Measurements from ENCODE around the gene SNORC.
"Not testable (repeated sequence)": the region's sequence is repeated elsewhere in the genome, so short reads cannot be mapped to it uniquely, and the experiment has no call there.

Gene SNORC

DNA sequence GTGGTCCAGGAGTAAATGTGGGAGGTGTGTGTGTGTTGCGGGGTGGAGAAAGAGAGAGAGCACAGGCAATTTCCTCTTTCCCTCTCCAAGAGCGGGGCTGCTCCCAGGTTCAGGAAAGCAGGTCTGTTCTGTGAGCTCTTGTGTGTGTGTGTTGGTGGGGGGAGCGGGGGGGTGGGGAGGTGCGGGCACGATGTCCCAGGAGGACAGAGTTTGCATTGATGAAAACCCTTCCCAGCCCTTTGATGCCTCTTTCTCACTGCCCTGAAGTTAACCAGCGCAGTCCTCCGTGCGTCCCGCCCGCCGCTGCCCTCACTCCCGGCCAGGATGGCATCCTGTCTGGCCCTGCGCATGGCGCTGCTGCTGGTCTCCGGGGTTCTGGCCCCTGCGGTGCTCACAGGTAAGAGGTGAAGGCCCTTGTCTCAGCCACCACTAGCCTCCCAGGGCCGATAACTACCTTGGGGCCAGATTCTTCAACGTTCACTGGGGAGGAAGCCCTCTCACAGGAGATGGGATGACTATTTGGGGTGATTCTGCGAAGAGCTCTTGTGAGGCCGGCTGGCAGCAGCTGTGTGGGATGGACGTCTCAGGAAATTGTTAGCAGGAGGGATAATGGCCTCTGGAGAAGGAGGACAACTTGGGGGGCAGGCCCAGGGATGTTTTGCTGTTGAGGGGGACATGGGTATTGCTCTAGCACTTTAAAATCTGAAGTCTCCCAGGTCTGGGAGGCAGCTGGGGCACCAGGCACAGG is at the start of gene SNORC:
Gene SNORC, plus strand, starts transcription at position 247 of the 748 bp plus-strand sequence. Its CDS starts 78 bp downstream, at position 325.
- DNase-seq: no peak

DNA sequence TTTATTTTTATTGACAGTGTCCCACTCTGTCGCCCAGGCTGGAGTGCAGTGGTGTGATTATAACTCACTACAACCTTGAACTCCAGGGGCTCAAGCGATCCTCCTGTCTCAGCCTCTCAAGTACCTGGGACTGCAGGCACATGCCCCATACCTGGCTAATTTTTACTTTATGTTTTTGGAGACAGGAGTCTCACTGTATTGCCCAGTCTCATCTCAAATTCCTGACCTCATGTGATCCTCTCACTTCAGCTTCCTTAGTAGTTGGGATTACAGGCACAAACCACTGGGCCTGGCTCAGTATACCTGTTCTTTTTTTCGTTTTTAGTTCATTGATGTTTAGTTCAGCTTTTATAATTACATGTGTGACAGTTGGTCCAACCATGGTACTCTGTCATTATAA is 40.1 kb upstream of the SNORC start:
- no peak for DNase-seq

DNA sequence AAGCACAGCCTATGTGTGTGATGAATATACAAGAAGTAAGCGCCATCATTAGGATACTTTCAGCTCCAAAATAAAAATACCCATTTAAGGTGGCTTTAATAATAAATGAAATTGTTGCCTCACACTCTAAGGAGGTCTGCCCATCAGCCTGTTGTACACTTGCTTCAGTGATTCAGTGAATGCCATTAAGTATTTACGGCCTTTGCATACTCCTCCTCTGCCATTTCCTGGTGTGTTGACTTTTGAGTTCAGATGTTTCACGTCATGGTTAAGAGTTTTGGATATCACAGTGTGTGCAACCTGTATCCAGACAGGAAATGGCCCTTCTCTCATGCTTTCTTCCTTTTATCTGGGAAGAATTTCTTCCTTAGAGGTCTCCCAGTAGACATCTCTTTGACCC is 38.6 kb upstream of the SNORC start:
- DNase-seq: no peak

DNA sequence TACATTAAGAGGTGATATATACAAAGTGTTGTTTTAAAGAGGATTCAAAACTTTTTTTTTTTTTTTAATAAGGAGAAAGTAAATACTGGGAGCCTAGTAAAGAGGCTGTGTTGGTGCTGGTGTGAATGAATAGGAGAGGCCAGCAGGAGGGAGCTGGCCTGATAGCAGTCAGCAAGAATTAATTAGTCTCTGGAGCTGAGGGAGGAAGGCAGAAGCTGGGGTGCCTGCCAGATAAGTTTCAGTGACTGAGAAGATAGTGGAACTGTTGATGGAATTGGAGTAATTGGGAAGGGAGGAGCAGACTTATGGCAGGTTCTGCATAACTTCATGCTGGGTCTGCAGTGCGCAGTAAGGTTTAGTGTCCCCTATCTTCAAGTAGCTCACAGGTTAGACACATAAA is 36.2 kb upstream of the SNORC start:
- DNase-seq: no peak

DNA sequence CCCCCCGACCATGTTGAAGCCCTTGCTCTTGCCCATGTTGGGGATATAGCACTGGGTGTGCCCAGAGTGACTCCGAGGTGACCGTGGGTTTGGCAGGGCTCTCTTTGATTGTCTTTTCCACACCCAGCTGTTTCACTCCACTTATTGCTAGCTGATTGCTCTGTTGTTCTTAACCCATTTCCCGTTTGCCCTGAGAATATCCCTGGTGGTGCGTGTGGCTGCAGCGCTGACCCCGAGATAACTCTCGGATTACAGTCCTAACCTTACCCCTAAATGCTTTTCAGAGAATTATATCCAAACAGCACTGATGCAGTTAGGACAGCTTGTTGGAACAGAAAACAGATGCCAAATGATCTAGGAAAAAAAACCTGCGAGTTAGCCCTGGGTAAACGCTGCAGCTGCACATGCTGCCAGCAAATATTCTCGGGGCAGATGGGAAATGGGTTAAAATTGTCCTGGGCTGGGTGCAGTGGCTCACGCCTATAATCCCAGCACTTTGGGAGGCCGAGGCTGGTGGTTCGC is 34.3 kb upstream of the SNORC start:
- DNase-seq: no peak

DNA sequence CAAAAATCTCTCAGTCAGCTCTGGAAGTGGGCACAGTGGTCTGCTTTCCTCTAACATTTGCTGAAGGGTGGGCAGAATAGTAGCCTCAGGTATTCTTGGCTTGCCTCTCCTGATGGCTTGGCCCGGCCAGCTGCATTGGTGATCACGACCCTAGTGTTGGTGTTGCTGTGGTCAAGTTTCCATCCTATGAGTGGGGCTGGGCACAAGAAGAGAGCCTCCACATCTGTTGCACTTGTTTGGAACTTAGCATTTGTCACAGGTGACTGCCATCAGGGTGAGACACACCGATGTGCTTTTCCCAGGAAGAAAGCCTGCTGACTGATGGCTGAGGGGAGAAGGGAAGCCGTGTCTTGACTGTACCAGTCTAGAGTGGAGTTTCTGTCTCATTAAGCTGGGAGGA is 33.1 kb upstream of the SNORC start:
- DNase-seq: no peak

DNA sequence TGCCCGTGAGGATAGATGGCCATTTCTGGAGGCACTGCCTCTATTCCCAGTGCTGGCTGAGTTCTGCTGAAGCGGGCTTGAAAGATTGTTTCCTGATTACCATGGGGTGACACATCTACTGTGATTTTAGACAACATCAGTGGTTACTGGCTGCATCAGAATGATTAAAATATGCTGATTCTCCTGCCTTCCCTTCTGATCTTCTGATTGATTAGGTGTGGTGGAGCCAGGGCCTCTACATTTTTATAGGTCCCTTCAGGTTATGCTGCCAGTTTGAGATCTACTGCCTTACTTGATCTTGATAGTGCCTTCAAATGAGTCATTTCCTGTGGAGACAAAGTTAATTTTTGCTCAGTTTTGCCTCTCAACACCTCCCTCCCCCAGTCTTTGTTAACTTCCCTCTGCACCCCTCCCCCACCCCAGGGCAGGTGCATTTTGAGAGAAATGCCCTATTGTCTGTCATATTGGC is 31.6 kb upstream of the SNORC start:
- DNase-seq: no peak

DNA sequence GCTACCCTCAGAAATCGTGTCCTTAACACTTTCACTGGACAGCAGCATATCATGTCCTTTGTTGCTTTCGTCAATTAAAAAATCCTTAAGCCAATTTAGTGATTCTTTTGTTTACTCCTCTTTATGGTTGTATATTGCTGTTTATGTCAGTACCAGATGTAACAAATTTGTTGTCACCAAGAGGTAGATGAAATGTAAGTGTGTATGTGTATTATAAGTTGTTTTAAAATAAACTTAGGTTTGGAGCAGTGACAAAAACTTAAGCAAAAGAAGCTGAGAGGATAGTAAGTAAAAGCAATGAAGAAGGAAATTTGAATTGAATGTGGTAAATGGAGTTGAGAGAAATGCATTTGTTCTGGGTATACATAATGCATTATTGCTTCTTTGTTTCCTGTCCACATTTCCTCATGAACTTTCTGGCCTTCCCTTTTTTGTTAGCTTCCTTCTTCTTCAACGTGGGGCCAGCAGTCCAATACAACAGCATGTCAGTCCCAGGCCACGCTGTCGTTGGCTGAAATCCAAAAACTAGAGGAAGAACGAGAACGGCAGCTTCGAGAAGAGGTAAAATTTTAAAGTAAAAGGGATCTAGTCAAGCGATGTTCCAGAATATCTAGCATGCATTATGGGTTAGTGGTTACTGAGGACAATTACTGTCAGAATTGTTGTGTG is 30.5 kb upstream of the SNORC start:
- no peak for DNase-seq

DNA sequence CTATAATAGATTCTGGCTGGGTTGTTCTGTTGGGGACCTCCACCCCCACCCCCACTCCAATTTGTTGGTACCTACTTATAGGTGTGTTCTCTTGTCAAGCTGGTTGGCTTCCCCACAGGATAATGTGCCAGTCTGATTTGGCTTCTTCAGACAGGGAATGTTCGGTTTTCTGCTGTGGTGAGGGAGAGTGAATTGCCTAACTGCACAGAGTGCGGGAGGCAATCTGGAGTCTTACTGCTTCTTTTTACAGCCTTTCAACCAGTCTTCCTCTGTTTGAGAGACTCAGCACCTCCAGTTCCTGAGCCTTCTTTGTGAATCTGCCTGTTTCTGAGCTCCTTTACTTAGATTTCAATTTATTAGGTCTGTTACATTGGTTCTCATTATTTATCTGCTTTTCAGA is 27.4 kb upstream of the SNORC start:
- no peak for DNase-seq

DNA sequence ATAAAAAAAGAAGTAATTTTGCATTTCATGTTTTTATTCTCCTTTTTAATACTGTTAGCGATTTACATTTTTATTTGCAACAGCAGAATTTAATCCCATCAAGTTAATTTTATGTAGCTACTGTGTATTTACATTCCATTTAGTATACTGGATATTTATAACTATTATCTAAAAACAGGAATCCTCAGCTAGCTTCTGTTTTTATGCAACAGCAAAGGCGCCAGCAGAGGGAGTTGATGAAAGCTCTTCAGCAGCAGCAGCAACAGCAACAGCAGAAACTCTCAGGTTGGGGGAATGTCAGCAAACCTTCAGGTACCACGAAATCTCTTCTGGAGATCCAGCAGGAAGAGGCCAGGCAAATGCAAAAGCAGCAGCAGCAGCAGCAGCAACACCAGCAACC is 26.2 kb upstream of the SNORC start:
- DNase-seq: no peak

DNA sequence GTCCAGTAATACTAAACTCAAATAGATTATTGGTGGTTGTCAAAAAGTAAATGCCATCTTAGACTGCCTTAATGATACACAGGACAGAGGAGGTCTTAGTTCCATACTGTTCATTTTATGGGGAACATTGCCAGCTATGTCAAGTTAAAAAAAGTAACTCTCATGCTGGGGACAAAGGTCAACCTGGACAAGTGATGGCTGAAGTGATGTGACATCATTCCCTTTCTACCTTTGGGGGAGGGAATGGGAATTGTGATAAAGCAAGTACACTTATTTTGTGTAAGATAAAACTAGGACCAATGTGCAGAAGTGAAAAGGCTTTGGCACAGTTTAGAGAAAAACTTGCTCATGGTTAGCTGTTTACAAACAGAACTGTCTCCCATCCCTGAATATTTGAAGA is 24.0 kb upstream of the SNORC start:
- no peak for DNase-seq

DNA sequence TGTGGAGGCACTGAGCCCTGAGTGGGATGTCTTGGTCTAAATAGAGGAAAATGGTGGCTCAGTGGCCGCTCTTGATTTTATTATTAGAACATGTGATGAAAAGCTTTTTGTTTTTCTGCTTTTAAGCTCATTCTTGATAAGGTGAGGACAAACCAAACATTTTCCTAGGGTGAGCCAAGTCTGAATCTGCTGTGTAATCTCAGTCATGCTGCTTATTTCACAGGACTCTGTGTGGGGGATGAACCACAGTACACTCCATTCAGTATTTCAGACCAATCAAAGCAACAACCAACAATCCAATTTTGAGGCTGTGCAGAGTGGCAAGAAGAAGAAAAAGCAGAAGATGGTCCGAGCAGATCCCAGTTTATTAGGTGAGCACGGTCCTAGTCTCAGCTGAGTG is 20.0 kb upstream of the SNORC start:
- DNase-seq: no peak

DNA sequence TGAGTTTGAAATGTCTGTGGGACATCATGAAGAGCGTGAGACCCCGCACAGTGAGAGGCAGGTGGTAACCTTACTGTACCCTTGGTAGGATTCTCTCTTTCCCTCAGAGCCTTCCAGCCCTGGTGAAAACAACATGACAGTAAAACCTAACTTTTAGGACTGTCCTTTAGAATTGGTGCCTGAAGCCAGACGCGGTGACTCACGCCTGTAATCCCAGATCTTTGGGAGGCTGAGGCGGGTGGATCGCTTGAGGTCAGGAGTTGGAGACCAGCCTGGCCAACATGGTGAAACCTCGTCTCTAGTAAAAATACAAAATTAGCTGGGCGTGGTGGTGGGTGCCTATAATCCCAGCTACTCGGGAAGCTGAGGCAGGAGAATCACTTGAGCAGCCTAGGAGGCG is 18.0 kb upstream of the SNORC start:
- DNase-seq: not testable (repeated sequence)

DNA sequence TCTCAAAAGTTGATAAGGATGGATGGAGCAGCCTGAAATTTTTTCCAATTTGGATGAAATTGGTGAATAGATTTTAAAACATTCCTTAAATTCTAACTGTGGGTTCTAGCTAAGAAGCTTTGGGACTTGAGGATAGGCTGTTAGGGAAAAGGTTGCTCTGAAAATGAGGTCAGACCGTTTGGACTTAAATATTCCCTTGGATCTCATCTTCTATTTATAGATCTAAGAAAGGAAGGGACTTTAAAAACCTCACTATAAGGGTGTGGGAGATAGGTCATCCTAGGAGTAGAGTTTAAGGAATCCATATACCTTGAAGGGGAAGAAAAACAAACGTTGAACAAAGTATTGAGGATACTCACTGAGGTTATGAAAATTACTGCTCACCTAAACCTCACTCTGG is 17.4 kb upstream of the SNORC start:
- no peak for DNase-seq

DNA sequence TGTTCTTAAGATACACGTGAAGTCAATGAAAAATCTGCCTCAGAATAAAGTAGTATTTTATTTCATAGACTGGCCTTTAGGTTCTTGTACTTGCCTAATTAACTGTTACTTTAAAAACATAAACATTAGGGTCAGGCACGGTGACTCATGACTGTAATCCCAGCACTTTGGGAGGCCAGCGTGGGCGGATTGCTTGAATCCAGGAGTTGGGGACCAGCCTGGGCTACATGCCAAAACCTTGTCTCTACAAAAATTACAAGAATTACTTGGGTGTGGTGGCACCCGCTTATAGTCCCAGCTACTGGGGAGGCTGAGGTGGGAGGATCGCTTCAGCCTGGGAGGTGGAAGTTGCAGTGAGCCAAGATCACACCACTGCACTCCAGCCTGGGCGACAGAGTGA is 16.0 kb upstream of the SNORC start:
- DNase-seq: no peak

DNA sequence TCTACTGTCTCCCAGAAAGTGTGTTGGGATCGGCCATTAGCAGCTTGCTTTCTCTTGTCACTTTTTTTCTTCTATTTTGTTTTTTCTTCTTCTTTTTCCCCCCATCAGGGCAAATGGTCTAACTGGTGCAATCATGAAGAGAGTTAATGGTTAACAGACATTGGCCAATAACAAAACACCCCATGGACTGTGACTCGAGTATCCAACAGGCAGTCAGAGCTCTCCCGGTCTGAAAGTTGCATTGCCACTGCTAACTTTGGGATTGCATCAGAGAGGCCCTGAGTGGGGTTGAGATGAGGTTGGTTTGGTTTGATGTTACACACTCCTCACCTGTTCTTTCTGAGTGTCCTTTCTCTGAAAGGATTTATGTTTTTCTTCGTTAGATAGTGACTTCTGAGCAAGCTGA is 12.9 kb upstream of the SNORC start:
- DNase-seq: no peak

DNA sequence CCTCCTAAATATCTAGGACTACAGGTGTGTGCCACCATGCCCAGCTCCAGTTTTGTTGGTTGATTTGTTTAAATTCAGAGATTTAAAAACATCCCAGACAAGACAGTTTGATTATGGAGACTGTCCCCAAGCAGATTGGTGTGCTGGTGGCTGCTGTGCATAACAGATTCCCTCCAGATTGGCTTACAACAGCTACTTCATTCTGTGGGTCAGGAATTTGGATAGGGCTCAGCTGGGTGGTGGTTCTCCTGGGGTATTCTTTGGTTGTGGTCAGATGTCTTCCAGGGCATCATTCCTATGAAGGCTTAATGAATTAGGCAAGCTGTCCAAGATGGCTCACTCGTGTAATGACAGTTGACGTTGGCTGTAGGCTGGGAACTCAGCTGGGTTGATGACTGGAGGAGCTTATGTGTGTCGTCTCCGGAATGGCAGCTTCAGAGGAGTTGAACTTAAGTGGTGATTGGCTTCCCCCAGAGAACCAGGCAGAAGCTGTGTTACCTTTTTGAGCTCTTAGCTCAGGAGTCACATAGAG is 10.6 kb upstream of the SNORC start:
- DNase-seq: no peak

DNA sequence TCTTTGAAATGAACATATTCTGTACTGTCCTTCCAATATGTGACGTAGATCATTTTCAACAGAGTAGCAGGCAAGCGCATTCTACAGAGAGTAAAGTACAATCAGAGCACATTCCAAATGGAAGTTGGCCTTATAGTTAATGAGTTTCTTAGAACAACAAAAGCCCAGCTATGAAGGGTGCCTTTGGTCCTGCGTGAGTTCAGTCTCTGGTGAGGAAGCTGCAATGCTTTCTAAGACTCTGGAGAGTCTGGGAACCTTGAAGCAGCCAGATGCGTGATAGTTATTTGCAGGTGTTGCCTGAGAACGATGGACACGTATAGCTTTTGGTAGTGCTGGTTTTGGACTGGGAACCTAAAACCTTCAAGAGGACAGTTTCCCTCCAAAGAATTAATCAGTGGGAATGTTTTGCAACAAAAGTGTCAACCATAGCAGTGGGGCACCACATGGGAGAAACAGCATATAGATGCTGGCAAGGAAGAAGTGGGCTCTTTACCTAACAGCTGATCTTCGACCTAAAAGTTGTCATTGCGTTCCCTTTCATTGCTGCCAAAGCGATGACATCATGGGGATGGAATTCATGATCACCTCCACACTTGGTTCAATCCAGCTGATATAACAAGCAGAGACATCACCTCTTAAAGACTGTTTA is 9.3 kb upstream of the SNORC start:
- no peak for DNase-seq

DNA sequence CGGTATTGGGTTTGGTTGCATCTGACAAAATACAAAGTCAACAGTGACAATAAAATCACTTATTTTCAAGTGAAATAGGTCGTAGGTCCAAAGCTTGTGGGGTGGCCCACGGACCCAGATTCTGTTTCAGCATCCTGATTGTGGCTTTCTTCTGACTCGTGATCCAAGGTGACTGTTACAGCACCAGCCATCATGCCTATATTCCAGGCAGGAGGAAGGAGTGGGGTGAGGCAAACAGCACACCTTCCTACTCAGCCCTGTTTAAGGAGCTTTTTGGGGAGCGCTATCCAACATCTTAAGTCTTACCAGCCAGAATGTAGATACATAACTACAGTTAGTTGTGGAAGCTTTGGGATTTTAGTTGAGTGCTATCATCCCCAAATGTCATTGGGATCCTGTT is 8.7 kb upstream of the SNORC start:
- no peak for DNase-seq

DNA sequence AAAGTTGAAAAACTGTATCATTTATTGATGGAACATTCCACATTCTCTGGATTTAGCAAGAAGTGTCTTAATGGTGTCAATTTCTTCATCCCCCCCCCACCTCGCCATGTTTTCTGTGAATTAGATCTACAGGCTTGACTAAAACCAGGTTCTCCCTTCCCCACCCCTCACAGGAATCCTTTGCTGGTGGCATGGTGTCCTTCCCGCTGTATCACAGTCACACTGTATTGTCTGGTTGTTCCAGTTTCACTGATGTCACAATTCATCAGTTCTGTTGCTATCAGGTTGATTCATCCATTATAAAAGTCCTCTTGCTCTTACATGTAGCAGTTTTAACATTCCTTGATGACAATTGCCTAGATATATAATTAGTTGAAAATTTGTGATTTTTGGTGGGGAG is 6.1 kb upstream of the SNORC start:
- DNase-seq: no peak

DNA sequence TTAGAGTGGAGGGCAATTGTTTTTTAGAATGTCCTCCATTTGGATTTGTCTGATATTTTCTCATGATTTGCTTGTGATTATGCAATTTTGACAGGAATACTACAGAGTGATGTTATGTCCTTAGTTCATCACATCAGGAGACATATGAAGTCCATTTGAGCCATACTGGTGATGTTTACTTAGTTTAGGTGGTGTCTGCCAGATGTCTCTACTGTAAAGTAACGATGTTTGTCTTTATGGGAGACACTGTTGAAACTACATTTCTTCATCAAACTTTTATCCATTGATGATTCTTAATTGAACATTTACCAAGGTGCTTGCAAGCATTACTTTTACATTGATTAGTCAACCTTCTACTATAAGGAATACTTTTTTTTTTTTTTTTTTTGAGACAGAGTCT is 4.9 kb upstream of the SNORC start:
- no peak for DNase-seq

DNA sequence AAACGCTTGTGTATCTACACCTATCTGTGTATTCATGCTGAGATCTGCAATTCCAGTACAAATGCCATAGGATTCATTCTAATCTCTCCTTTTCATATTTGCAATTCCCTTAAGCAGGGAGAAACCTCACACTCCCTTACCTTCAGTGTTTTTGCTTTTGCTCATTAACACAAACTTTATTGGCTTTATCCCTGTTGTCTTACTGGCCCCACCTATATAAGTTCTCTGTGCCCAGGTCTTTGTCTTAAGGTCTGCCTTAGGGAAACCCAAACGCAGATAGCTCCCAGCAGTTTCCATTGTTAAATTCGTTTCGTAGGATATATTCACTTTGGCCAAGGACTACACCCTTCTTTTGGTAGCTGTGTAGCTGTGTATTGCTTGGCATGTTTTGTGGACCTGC is 4.0 kb upstream of the SNORC start:
- no peak for DNase-seq

DNA sequence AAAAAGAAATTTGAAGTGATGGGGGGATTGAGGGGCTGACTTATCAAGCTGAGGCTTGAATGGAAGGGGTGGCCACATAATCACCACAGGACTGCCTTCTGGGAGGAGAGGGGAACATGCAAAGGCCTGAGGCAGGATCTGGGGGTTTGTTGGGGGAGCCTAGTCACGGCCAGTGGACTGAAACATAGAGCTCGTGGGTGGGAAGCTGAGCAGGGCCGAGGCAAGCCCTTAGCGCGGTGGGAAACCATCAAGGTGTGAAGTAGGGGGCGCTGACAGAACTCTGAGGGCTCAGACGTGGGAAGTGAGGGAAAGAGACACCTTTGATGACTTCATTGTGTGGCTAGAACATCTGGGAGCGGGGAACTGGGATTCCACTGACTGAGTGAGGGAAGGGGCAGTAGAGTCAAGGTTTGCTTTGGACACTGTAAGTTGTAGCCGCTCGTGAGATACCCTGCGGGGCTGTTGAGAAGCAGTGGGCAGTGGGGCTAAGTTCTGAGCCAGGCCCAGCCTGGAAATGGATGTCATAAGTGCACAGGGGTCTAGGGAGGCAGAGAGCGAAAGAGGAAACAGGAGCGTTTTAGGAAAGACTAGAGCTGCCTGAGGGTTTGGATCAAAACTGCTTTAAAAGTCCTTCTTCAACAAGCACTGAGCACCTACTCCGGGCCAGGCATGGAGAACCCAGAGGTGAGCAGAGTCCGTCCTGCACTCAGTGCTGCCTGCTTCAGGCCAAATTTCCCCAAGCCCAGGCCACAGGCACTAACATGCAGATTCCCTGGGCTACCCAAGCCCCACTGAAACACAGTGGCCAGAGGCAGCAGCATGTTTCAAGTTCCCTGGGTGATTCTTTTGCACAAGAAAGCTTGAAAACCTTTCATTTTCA is 686 bp upstream of the SNORC start:
- no peak for DNase-seq

All from NCI-H1436 treated with DMSO at 0.1 percent for 48 hours (cell line).